Karpas-422 (cell line): ENCODE data around the gene PARP12. TPM values are rescaled to one million over a fixed set of nuclear protein-coding genes. Genes with fewer than 3 reads are reported as not detected.

ENCODE experiments used
- DNase-seq: peaks from one replicate; pipeline ENCODE4 v3.0.0-alpha.2; 2015
- H2AFZ ChIP-seq: fragments of 200-600 bp; sonication (generic); 2 replicates; pipeline ENCODE4 v1.6.1; 2014; ENCODE audit warnings: antibody characterized with exemption, low read length, mixed read lengths
- H3K27ac ChIP-seq: fragments of 200-600 bp; sonication (generic); 2 replicates; pipeline ENCODE4 v1.5.1; 2014; ENCODE audit warnings: mild to moderate bottlenecking, low read length, moderate library complexity
- H3K27me3 ChIP-seq: fragments of 200-600 bp; sonication (generic); 2 replicates; pipeline ENCODE4 v1.6.1; 2014; ENCODE audit warnings: low read length, mixed read lengths
- H3K36me3 ChIP-seq: fragments of 200-600 bp; sonication (generic); 2 replicates; pipeline ENCODE4 v1.6.1; 2014; ENCODE audit warnings: low read length, mixed read lengths; ENCODE audit not compliant: insufficient read depth
- H3K4me1 ChIP-seq: fragments of 200-600 bp; sonication (generic); 2 replicates; pipeline ENCODE4 v1.6.1; 2014; ENCODE audit warnings: mild to moderate bottlenecking, low read length, mixed read lengths
- H3K4me2 ChIP-seq: fragments of 200-600 bp; sonication (generic); 2 replicates; pipeline ENCODE4 v1.6.1; 2014; ENCODE audit warnings: low read length, low read depth, mild to moderate bottlenecking; ENCODE audit not compliant: poor library complexity, severe bottlenecking
- H3K4me3 ChIP-seq: fragments of 200-600 bp; sonication (generic); 2 replicates; pipeline ENCODE4 v1.5.1; 2014; ENCODE audit warnings: mild to moderate bottlenecking, antibody characterized with exemption, low read length, mixed read lengths
- H3K79me2 ChIP-seq: fragments of 200-600 bp; sonication (generic); 2 replicates; pipeline ENCODE4 v1.6.1; 2014; ENCODE audit warnings: mild to moderate bottlenecking, low read length, mixed read lengths
- H3K9ac ChIP-seq: fragments of 200-600 bp; sonication (generic); 2 replicates; pipeline ENCODE4 v1.6.0; 2014; ENCODE audit warnings: low read length
- H3K9me2 ChIP-seq: fragments of 200-600 bp; sonication (generic), shearing (Covaris generic); replicated peaks from 2 replicates; pipeline ENCODE4 v1.6.0; 2014; ENCODE audit warnings: mild to moderate bottlenecking, low read length, moderate library complexity; ENCODE audit not compliant: insufficient read depth
- H3K9me3 ChIP-seq: fragments of 300-700, 200-600 bp; sonication (generic); 2 replicates; pipeline ENCODE4 v1.6.1; 2014; ENCODE audit warnings: low read length, mixed read lengths
- H4K20me1 ChIP-seq: fragments of 200-600 bp; sonication (generic); 2 replicates; pipeline ENCODE4 v1.6.1; 2014; ENCODE audit warnings: mild to moderate bottlenecking, antibody characterized with exemption, low read length, low read depth; ENCODE audit not compliant: insufficient read depth
- total RNA-seq: library from RNA; depleted of rRNA; stranded (reverse); fragments of >200 nt; shearing (Covaris generic); gene quantifications from 2 replicates; pipeline ENCODE4 v1.2.3, GENCODE V29; 2014; ENCODE audit warnings: low replicate concordance

The PARP12 gene
- total RNA-seq, 1 experiment from 2014 or later: 24.4 TPM

DNA sequence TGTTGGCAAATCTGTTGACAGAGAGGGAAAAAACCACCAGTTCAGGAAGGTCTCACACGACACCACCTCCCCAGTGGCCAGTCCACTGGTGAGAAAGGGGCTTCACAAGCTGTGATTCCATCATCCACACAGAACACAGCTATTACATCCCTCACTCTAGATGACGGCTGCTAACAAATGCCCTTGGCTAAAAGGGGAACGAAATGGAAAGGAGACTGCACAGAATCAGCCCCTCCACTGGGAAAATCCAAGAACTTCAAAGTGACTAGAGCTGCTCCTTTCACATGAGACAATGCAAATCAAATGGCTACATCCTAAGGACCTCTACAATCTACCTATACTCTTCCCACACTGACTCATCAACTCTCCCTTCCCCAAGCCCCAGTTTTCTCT is 5.6 kb downstream of the PARP12 start:
- H3K79me2 ChIP-seq: peaks cover 31% of the 10 kb centered on the region
- no peaks in the 10 kb centered on the region for H3K9me3 ChIP-seq
- peaks cover 8% of the 10 kb centered on the region; the same call in 1 of the 2 replicates for H3K36me3 ChIP-seq
- no peak overlapping the region for H3K4me3 ChIP-seq
- no peak overlapping the region for H2AFZ ChIP-seq
- no peak overlapping the region for H3K27ac ChIP-seq
- H4K20me1 ChIP-seq: no peaks in the 10 kb centered on the region; the same call in 1 of the 2 replicates
- no peaks in the 10 kb centered on the region for H3K27me3 ChIP-seq
- peaks cover 27% of the 10 kb centered on the region for H3K4me1 ChIP-seq
- no peak overlapping the region for H3K9ac ChIP-seq
- no peaks in the 10 kb centered on the region for H3K9me2 ChIP-seq
- no peak overlapping the region for H3K4me2 ChIP-seq
- no peak for DNase-seq

GRCh38 chr7:140056431-140057142 is 6.2 kb downstream of the PARP12 start:
- peaks cover 26% of the 10 kb centered on the region for H3K79me2 ChIP-seq
- no peak overlapping the region for H3K27ac ChIP-seq
- no peak overlapping the region for H3K4me2 ChIP-seq
- H3K9me3 ChIP-seq: no peaks in the 10 kb centered on the region
- DNase-seq: no peak
- no peaks in the 10 kb centered on the region; the same call in 1 of the 2 replicates for H4K20me1 ChIP-seq
- no peak overlapping the region for H3K9ac ChIP-seq
- H3K4me3 ChIP-seq: no peak overlapping the region
- peaks cover 8% of the 10 kb centered on the region; the same call in 1 of the 2 replicates for H3K36me3 ChIP-seq
- H2AFZ ChIP-seq: no peak overlapping the region
- H3K27me3 ChIP-seq: no peaks in the 10 kb centered on the region
- H3K9me2 ChIP-seq: no peaks in the 10 kb centered on the region
- peaks cover 21% of the 10 kb centered on the region for H3K4me1 ChIP-seq

- no peak overlapping the region for H3K9ac ChIP-seq
- no peaks in the 10 kb centered on the region for H3K9me2 ChIP-seq
- no peak overlapping the region for H3K27ac ChIP-seq
- DNase-seq: no peak
- no peaks in the 10 kb centered on the region for H3K9me3 ChIP-seq
- no peaks in the 10 kb centered on the region for H3K27me3 ChIP-seq
- H2AFZ ChIP-seq: no peak overlapping the region
- no peak overlapping the region for H3K4me3 ChIP-seq
- no peak overlapping the region for H3K4me2 ChIP-seq
- H3K4me1 ChIP-seq: peaks cover 14% of the 10 kb centered on the region
- peaks cover 8% of the 10 kb centered on the region; the same call in 1 of the 2 replicates for H3K36me3 ChIP-seq
- no peaks in the 10 kb centered on the region for H4K20me1 ChIP-seq
- H3K79me2 ChIP-seq: peaks cover 18% of the 10 kb centered on the region
These were observed 6.9 kb downstream of the PARP12 start for GRCh38 chr7:140055833-140056232.

DNA sequence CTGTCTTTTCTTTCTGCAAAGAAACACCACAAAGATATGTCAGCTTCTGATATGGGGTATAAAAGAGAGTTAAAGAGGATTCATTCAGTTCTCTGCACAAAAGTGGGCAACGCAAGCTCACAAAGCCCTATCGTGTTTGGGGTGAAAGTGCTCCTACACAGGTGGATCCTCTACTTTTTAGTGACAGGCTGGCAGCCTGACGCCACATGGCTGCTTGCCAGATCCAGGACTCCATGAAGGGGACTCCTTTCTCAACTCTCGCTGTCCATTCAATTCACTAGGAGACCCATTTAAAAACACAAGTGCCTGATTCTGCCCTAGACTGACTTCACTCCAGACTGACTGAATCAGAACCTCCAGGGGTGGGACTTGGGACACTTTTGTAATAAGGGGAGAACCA is 8.0 kb downstream of the PARP12 start:
- Histone ChIP-seq H3K9me2 (no peaks in the 10 kb centered on the region), H3K36me3 (peaks cover 8% of the 10 kb centered on the region; the same call in 1 of the 2 replicates), H3K79me2 (peaks cover 8% of the 10 kb centered on the region; the same call in 1 of the 2 replicates)

DNA sequence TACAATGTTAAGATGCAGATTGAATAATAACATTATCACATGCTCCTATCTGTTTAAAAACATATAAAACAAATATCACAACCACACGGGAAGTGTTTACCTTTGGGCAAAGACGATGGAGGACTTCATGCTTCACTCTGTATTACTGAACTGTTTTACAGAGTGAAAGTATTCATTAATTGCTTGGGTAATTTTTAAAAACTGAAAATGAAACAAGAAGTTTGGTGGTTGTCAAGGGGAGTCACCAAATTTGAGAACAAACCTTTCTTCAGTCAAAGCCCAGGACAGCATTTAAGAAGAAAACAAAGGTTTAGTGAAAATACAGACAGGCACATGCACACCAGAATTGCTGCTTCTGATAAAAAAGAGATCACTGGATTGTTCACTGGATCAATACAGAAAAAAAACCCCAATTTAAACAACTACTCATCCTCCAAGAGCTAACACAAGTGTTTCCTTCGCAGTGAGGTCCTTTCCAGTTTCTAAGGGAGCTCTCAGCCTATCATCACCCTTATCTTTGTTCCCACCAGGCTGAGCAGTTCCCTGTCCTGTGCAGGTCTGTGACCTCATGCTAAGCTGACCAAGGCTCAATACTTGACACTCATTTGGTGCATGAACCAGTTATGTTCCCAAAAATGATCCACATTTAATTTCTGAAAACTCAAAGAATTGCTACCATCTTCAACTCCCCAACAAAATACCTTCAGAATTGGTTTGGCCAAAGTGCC is 8.8 kb downstream of the PARP12 start:
- Histone ChIP-seq H3K4me1 (peaks cover 12% of the 10 kb centered on the region), H3K4me2 (no peak overlapping the region), H3K79me2 (peaks cover 3% of the 10 kb centered on the region; the same call in 1 of the 2 replicates), H3K27ac (no peak overlapping the region), H3K9me2 (no peaks in the 10 kb centered on the region), H2AFZ (no peak overlapping the region), H3K27me3 (no peaks in the 10 kb centered on the region), H3K9ac (no peak overlapping the region), H4K20me1 (no peaks in the 10 kb centered on the region), H3K9me3 (no peaks in the 10 kb centered on the region), H3K4me3 (no peak overlapping the region), H3K36me3 (peaks cover 8% of the 10 kb centered on the region; the same call in 1 of the 2 replicates)
- no peak for DNase-seq

More for the DNA sequence above, 8.0 kb downstream of the PARP12 start:
- Histone ChIP-seq H4K20me1 (no peaks in the 10 kb centered on the region), H3K4me1 (peaks cover 12% of the 10 kb centered on the region), H3K27me3 (no peaks in the 10 kb centered on the region), H3K27ac (no peak overlapping the region), H3K9ac (no peak overlapping the region), H3K4me2 (no peak overlapping the region), H3K4me3 (no peak overlapping the region), H3K9me3 (no peaks in the 10 kb centered on the region), H2AFZ (no peak overlapping the region)
- no peak for DNase-seq

- H4K20me1 ChIP-seq: no peaks in the 10 kb centered on the region
- no peaks in the 10 kb centered on the region for H3K9me2 ChIP-seq
- H3K9me3 ChIP-seq: no peaks in the 10 kb centered on the region
- no peak overlapping the region for H2AFZ ChIP-seq
- H3K79me2 ChIP-seq: no peaks in the 10 kb centered on the region
- no peak overlapping the region for H3K4me3 ChIP-seq
- H3K27ac ChIP-seq: no peak overlapping the region
- H3K27me3 ChIP-seq: no peaks in the 10 kb centered on the region
- no peak for DNase-seq
- no peak overlapping the region for H3K9ac ChIP-seq
- peaks cover 9% of the 10 kb centered on the region for H3K4me1 ChIP-seq
- no peak overlapping the region for H3K4me2 ChIP-seq
- H3K36me3 ChIP-seq: peaks cover 8% of the 10 kb centered on the region; the same call in 1 of the 2 replicates
These were observed 10.9 kb downstream of the PARP12 start for GRCh38 chr7:140051820-140052219.

- Histone ChIP-seq H2AFZ (no peak overlapping the region), H3K4me2 (no peak overlapping the region), H3K9me3 (no peaks in the 10 kb centered on the region), H4K20me1 (no peaks in the 10 kb centered on the region), H3K27ac (no peak overlapping the region), H3K4me1 (peaks cover 6% of the 10 kb centered on the region), H3K9ac (no peak overlapping the region), H3K9me2 (no peaks in the 10 kb centered on the region), H3K27me3 (no peaks in the 10 kb centered on the region), H3K79me2 (no peaks in the 10 kb centered on the region), H3K36me3 (peaks cover 8% of the 10 kb centered on the region; the same call in 1 of the 2 replicates), H3K4me3 (no peak overlapping the region)
- DNase-seq: no peak
These were observed 12.7 kb downstream of the PARP12 start for GRCh38 chr7:140050100-140050499.

DNA sequence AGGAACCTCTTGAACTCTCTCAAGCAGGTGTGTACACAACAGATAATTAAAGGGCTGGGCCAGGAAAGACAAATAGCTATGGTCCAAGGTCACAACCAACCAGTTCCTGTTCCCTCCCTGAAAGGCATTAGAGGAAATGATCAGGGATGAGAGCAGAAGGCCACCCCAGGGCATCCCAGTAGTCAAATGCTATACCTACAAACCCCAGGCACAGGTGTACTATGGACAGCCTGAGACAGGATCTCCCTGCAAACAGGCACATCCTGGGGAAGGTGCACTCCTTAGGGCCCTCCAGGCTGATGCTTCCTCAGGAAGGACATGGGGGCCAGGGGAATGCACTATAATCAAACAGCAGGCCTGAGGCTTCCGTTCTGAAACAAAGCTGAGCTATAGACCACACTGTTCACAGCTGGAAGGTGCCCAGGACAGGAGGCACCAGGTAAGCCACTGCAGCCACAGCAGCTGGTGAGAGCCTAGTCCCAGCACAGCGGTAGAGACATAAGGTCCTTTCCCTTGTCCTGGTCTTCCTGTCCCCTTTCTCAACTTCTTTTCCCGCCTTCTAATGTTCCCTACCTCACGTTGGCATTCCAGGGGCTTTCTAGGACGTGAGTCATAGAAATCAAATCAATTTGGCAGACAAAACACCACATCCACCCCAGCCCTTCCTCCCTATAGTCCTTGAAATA is 13.3 kb downstream of the PARP12 start:
- Histone ChIP-seq H3K36me3 (peaks cover 8% of the 10 kb centered on the region; the same call in 1 of the 2 replicates), H3K4me3 (no peak overlapping the region), H3K9ac (no peak overlapping the region), H3K4me1 (peaks cover 6% of the 10 kb centered on the region), H3K79me2 (no peaks in the 10 kb centered on the region), H3K9me3 (no peaks in the 10 kb centered on the region), H2AFZ (no peak overlapping the region), H3K27ac (no peak overlapping the region), H3K27me3 (no peaks in the 10 kb centered on the region), H4K20me1 (no peaks in the 10 kb centered on the region), H3K4me2 (no peak overlapping the region), H3K9me2 (no peaks in the 10 kb centered on the region)
- DNase-seq: no peak
